Inferior parietal cortex (tissue), 1 donor: ENCODE data around the gene CTSE.

Experiments used
- DNase-seq: peaks from one replicate; pipeline ENCODE4 v3.0.0-alpha.2; 2016; ENCODE audit errors: extremely low spot score

Gene CTSE

GRCh38 chr1:206049919-206050600 lies 26.4 kb upstream of the CTSE start:
- DNase-seq = no peak

DNA sequence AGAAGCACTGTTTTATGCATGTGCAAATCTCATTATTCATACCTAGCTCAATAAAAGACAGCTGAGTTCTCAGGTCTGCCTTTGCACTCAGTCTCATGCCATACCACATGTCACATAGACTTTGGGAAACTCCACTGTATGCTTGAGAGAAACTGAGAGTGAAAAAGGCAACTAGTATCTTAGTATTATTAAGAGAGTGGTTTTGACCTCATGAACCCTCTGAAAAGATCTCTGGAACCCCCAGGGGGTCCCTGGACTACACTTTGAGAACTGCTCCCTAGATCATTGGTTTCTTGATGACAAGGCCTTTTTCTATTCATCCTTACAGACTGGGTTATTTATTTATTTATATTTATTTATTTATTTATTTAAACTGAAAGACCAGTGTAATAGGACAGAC lies 25.6 kb upstream of the CTSE start:
- DNase-seq = no peak

DNA sequence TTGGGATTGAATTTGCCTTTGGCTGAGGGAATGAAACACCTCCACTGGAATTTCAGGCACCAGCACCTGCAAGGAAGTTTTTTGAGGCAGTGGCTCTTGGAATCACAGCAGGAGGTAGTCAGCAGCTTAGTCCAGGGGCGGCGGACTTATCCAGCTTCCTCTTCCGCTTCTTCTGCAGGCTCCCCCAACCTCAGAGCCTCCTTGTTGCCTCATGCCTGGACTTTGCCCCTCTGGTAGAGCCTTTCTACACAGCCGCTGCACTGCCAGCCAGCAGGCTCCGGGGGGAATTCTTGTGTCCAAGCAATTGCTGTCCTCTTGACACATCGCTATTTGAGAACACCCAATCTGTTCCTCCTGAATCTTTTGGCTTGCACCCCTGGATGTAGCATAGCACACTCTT lies 24.9 kb upstream of the CTSE start:
- DNase-seq = no peak

DNA sequence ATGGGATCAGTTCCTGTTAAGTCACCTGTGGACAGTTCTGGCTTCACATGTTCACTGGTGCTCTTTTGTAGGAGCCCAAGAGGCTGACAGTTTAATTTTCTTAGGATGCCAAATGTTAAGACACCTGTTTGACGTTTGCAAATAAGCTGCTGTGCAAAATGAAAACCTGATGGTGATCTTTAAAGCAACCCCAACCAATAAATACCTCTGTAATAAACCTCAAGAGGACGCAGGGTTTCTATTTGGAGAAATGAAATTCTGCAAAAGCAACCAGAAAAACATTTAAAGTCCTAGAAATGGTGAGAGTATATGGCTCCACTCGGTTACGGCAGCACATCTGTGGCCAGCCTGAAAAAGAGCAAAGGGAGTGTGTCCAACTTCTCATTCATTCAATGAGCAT lies 23.6 kb upstream of the CTSE start:
- no peak for DNase-seq

DNA sequence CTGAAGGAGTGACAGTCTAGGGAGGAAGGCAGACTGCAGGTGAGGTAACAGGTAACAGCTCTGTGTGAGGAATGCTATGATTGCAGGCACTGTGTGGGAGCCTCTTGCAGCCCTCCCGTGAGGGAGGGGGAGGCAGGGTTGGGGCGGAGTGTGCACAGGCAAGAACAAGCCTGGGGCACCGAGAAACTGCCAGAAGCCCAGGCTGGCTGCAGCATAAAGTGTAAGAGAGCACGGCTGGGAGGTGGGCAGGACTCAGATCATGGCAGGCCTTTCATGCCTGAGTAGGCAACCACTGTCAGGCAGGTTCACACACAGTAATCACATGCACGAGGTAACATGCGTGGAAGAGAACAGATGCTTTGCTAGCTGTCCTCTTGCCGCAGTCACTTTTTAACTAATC lies 17.9 kb upstream of the CTSE start:
- DNase-seq = no peak

DNA sequence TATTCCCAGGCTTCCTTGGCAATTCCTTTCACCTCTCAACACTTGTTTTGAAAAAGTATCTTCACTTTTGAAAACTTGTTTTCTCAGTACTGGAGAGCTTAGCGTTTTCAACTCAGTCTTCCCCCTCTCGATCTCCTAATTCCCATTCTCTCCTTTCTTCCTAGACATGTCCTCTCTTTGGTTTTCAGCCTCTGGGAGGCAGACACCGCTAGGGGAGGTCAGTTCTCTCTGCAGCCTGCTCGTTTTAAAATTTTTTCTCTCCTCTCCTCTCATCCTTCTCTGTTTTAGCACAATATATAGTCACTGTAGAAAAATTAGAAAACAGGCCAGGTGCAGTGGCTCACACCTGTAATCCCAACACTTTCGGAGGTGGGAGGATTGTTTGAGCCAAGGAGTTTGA lies 16.6 kb upstream of the CTSE start:
- no peak for DNase-seq

DNA sequence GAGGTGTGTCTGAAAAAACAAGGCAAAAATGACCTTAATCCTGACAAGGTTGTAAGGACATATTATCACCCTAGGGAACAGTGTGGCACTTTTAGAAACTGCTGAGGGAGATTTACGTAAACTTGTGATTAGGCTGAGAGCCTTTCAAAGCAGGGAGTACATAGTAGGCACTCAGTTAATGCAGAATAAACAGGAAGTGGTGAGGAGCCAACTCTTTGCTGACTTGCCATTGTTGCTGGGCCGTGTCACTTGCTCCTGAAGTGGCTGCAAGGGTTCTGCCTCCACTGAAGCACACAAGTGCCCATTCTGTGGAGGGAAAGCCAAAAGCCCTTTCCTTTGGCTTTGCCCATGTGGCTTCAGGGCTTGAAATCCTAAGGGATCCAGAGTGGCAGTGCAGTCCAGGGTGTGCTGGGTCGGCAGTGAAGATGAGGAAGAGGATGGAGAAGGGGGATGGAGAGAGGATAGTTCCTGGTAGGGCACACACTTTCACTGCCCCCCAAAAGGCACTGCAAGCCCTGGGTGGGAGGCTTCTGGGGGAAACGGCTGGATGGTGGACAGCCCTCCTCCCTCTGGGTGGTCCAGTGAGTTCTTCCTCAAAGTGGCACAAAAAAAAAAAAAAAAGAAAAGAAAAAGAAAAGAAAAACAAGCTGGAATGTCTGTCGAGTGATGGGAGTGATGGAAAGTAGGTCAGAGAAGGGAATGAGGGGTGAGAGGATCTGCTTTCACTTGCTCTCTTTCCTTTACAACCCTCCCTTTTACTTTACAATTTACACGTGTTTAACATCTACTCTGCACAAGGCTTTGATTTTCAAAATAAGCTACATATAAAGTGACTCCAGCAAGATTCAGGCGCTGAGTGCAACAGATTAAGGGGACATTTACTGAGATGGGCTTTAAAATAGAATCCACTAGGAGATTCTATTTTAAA lies 15.6 kb upstream of the CTSE start:
- no peak for DNase-seq

DNA sequence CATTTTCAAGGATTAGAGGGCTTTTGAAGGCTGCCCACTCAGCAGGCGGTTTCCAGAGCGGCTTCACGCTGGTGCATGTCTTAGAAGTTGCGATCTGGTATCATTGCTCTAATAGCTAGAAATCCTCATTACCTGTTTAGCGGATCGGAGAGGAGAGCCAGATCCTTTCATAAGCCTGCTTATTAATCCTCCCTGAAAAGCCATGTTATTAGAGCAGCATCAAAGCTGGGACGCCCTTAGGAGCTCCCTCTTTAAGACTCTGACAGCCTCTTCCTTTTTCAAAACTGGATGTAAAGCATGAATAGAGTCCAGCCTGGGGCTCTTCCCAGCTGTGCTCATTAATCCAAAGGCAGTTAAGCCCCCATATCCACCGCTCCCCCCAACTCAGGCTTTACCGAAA lies 13.9 kb upstream of the CTSE start:
- DNase-seq = no peak

GRCh38 chr1:206036663-206037455 lies 13.2 kb upstream of the CTSE start:
- DNase-seq = no peak

DNA sequence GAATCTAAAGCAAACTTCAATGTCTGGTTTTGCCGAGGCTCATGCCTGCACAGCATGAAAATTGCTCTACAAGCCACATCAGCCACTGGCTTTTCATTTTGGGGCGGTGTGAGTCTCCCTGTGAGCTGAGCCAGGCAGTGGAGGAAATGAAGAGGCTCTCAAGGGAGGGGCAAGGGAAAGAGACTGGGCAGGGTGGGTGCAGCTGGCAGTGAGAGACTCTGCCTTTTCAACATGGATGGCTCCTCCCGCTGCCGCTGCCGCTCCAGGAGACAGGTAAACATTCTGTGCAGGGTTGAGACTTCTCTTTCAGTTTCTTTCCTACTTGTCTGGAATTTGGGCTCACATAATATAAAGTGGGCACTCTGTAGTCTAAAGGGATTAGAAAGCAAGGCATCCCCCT lies 11.3 kb upstream of the CTSE start:
- DNase-seq = no peak

DNA sequence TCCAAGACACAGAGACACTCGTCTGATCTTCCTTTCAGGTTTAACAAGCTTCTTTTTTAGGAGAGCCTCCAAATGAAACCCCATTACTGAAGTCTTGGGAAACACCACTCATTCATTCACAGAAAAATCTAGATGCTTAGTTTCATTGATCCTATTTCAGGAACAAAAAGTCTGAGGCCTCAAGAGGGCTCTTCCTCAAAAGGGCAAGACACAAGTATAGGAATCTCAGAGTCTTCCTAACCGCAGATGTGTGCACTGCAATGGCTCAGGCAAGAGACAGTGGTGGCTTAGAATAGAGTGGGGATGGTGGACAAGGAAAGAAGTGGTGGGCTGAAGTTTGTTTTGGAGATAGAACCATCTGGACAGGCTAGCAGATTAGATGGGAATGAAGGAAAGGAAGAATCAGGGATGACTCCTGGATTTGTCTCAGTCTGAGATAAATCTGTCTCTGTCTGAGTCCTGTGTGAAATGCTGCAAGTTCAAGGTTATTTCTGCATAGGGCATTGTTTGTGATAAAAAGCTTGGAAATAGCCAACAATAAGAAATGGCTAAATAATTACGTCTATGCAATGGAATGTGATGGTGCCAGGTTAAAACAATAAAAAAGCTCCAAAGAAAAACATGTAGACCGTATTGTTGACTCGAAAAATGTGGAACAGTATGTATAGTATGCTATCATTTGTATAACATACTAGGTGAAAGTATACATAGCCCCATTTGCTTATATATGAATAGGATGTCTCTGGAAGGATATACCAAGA lies 8.9 kb upstream of the CTSE start:
- DNase-seq = no peak

DNA sequence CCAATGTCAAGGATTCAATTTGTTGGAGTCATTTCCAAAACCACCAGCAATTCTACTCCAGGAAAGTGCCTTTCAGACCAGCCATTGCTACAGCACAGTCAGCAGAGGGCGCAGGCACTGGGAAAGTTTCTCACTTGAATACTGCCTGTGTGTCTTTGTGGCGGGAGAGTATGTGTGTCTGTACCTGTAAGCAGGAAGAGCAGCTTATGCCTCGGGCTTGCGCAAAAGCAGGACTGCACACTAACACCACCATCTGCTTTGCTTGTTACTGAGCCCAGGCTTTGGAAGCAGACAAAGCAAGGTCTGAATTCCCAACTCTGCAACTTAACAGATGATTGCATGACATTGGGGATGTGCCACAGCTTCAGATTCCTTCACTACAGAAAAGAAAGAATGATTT lies 7.0 kb upstream of the CTSE start:
- peak; percentile 79 for DNase-seq

GRCh38 chr1:206030191-206030590 lies 6.5 kb upstream of the CTSE start:
- no peak for DNase-seq

DNA sequence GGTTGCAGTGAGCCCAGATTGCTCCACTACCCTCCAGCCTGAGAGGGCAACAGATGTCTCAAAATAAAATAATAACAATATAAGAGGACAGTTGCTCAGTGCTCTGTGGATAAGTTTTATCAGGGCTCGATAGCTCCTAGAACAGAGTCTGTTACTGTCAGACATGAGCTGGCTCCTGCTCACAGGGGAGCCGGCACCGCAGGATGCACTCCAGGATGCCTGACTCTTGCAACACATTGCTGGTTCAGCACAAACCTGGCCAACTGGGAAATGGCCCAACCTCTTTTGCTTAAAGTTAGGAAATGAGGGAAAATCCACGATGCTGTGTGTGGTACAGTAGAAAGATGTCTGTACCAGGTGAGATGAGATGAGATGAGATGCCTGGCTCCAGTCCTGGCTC lies 5.8 kb upstream of the CTSE start:
- DNase-seq = no peak

DNA sequence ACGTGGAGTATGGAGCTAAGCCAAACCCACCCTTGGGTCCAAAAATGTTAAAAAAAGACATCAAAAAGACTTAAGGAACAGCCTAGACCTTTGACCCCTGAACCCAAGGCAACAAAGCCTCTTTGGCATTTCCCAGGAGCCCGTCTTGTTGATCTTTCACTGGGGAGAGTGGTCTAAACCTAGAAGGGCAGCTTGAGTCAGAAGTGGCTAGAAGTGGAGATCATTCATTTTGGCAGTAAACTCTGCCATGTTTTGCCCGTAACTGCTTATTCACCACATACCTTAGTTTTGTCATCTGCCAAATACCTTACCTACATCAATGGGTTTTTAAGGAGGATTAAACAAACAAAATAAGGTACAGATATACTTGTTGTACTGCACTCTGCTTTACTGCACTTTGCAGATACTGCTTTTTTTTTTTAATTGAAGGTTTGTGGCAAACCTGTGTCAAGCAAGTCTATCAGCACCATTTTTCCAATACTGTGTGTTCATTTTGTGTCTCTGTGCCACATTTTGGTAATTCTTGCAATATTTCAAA lies 1.7 kb upstream of the CTSE start:
- no peak for DNase-seq

- DNase-seq = no peak
These were observed 929 bp downstream of the CTSE start for GRCh38 chr1:206022766-206023165.

- DNase-seq = no peak
These were observed 1.9 kb downstream of the CTSE start for GRCh38 chr1:206021626-206022365.

DNA sequence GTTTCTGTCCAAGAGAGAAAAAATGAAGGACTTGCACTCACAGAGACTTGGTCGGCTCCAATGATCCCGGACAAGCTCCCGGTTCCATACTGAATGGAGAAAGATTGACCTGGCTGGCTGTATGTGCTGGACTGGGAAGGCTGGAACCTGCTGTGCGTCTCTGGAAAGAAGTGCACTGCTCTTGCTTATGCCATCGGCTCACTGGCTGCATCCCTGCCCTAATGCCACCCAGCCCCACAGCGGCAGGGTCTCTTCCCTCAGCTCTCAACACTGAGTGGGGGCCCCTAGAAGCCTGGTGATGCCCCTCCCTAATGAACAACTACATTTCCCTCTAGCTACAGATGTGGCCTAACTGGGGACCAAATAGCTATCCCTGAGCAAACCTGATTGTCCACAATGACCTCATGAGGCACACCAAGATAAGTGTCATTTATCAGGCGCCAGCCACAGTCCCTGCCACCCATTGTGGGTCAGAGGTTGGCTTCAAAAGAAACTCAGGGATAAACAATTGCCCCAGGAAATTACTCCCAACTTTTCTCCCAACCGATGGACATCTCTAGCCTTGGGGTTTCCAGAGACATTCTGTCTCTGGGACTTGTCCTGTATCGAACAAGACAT lies 2.6 kb downstream of the CTSE start:
- DNase-seq = no peak

- no peak for DNase-seq
These were observed 3.2 kb downstream of the CTSE start for GRCh38 chr1:206020393-206021007.

GRCh38 chr1:206015071-206015470 lies 8.6 kb downstream of the CTSE start:
- no peak for DNase-seq
